Prostate gland (tissue), 2 donors: Measurements from ENCODE around the gene HOXB5.

Experiments used
- POLR2A ChIP-seq: fragments of 450-650 bp; IDR thresholded peaks from one replicate; pipeline ENCODE4 v1.6.1; 2016; ENCODE audit warnings: antibody characterized with exemption, mild to moderate bottlenecking
- POLR2AphosphoS5 ChIP-seq: sonication (generic); formaldehyde crosslinking; IDR thresholded peaks from one replicate; pipeline ENCODE4 v1.6.1; 2017; ENCODE audit warnings: antibody characterized with exemption
- TF ChIP-seq, protein P1 (sequence below), 4 experiments: fragments of 200-600 bp in 2 of 4; fragments of 450-650 bp in 2 of 4; sonication (generic) in 2 of 4; IDR thresholded peaks; 1 replicate in 3 of 4; 2 replicates in 1 of 4; pipeline ENCODE4 v1.5.1; 2016 to 2019; ENCODE audit warnings: antibody characterized with exemption in 4 of 4, mild to moderate bottlenecking in 2 of 4, moderate library complexity in 2 of 4

DNA sequence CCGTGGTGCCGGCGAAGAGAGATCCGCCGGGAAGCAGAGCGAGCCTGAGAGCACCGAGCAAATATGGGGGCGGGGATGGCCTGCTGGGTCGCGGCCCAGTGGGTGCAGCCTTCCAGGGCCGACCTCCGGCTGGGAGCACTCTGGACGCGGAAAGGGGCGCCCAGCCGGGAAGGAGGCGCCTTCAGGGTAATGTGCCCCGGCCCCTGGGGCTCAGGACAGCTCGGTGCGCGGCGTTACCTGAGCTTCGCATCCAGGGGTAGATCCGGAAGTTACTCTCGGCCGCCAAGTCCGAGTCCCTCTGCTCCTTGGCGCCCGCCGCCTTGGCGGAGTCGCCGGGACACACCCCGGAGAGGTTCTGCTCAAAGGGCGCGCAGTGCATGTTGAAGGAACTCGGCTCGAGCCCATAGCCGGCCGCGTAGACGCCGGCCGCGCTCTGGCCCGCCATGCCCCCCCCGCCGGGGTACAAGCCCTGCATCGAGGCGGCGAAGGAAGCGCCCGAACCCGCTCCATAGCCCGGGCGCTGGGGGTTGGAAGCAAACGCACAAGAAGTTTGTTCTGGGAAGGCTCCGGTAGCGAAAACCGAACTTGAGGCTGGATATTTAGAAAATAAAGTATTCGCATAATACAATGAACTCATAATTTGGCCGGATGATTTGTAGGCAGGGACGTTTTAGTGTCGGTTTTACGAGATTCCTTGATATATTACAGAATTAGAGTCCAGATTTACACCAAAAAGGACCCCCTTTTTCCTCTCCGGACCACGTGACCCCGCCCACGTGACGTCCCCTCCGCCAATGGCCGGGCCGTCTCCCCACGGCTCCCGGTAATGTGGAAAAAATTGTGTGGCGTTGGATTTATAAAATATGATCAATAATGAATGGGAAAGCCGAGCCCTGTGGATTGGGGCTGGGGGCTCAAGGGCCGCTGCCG, 17.0 kb upstream of the HOXB5 start, which contains the start of gene HOXB7:
- TF ChIP-seq, protein P1, sequence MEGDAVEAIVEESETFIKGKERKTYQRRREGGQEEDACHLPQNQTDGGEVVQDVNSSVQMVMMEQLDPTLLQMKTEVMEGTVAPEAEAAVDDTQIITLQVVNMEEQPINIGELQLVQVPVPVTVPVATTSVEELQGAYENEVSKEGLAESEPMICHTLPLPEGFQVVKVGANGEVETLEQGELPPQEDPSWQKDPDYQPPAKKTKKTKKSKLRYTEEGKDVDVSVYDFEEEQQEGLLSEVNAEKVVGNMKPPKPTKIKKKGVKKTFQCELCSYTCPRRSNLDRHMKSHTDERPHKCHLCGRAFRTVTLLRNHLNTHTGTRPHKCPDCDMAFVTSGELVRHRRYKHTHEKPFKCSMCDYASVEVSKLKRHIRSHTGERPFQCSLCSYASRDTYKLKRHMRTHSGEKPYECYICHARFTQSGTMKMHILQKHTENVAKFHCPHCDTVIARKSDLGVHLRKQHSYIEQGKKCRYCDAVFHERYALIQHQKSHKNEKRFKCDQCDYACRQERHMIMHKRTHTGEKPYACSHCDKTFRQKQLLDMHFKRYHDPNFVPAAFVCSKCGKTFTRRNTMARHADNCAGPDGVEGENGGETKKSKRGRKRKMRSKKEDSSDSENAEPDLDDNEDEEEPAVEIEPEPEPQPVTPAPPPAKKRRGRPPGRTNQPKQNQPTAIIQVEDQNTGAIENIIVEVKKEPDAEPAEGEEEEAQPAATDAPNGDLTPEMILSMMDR (IDR thresholded peaks at IDR 0.05): no peak
- TF ChIP-seq POLR2A (no peak), POLR2AphosphoS5 (peak; percentile 3)
